OCI-LY3 (cell line): ENCODE measurements around the gene TSPAN33.

Experiments
- EZH2phosphoT487 ChIP-seq: fragments of 200-600 bp; shearing (Covaris generic); IDR thresholded peaks from 2 replicates; pipeline ENCODE4 v1.6.1; 2018; ENCODE audit warnings: antibody characterized with exemption, mixed run types, low read depth
- TF ChIP-seq, protein P1 (sequence below): fragments of 200-600, 300-600 bp; sonication (generic); IDR thresholded peaks from 2 replicates; pipeline ENCODE4 v1.5.1; 2014; ENCODE audit warnings: antibody characterized with exemption, low read length, low read depth

DNA sequence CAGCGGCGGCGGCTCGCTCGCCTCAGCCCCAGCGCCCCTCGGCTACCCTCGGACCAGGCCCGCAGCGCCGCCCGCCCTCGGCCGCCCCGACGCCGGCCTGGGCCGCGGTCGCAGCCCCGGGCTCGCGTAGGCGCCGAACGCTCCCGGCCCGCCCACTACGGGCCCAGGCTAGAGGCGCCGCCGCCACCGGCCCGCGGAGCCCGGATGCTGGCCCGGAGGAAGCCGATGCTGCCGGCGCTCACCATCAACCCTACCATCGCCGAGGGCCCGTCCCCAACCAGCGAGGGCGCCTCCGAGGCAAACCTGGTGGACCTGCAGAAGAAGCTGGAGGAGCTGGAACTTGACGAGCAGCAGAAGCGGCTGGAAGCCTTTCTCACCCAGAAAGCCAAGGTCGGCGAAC, 18.2 kb upstream of the TSPAN33 start:
- TF ChIP-seq, protein P1, sequence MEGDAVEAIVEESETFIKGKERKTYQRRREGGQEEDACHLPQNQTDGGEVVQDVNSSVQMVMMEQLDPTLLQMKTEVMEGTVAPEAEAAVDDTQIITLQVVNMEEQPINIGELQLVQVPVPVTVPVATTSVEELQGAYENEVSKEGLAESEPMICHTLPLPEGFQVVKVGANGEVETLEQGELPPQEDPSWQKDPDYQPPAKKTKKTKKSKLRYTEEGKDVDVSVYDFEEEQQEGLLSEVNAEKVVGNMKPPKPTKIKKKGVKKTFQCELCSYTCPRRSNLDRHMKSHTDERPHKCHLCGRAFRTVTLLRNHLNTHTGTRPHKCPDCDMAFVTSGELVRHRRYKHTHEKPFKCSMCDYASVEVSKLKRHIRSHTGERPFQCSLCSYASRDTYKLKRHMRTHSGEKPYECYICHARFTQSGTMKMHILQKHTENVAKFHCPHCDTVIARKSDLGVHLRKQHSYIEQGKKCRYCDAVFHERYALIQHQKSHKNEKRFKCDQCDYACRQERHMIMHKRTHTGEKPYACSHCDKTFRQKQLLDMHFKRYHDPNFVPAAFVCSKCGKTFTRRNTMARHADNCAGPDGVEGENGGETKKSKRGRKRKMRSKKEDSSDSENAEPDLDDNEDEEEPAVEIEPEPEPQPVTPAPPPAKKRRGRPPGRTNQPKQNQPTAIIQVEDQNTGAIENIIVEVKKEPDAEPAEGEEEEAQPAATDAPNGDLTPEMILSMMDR = no peak
- no peak for TF ChIP-seq EZH2phosphoT487
